HepG2 (cell line): Measurements from ENCODE around the gene TCAP. TPM values are rescaled to one million over a fixed set of nuclear protein-coding genes. Genes with fewer than 3 reads are reported as not detected.

Experiments used
- ELF1 ChIP-seq: sonication (generic); formaldehyde crosslinking; IDR thresholded peaks from 2 replicates; pipeline ENCODE4 v1.4.0; 2020; ENCODE audit warnings: missing genetic modification reagents
- POLR2AphosphoS2 ChIP-seq: IDR thresholded peaks from 2 replicates; pipeline ENCODE4 v1.6.1; 2011; ENCODE audit warnings: low read depth, low read length, improper control_type of control experiment
- TBP ChIP-seq: sonication (generic); formaldehyde crosslinking; IDR thresholded peaks from 2 replicates; pipeline ENCODE4 v1.5.0; 2020; ENCODE audit warnings: missing genetic modification reagents
- ZNF3 ChIP-seq: IDR thresholded peaks from 2 replicates; pipeline ENCODE4 v1.7.0; 2017; ENCODE audit warnings: inconsistent platforms
- ZNF768 ChIP-seq: sonication (generic); formaldehyde crosslinking; IDR thresholded peaks from 2 replicates; pipeline ENCODE4 v1.4.0; 2020; ENCODE audit warnings: missing genetic modification reagents
- polyA plus RNA-seq, 8 experiments: library from polyadenylated mRNA; depleted of rRNA in 3 of 8; stranded (reverse) in 7 of 8; unstranded in 1 of 8; fragments of >200 nt; fragmentation: Illumina TruSeq in 4 of 8; extraction: Trizol in 4 of 8; gene quantifications; 2 replicates each; pipeline versions ENCODE4 v1.2.1 to v1.2.3, GENCODE V29; 2011 to 2016; ENCODE audit warnings: low read depth in 4 of 8, missing spikeins in 1 of 8, mixed read lengths in 1 of 8; ENCODE audit not compliant: insufficient read depth in 1 of 8
- total RNA-seq, 5 experiments: library from RNA; depleted of rRNA; stranded (reverse); fragments of >200 nt; fragmentation: Illumina TruSeq; extraction: Trizol; gene quantifications; 2 replicates each; pipeline ENCODE4 v1.2.3, GENCODE V29; 2016; ENCODE audit warnings: low read depth in 1 of 5
- TF ChIP-seq, protein P1 (sequence below): sonication (generic); formaldehyde crosslinking; IDR thresholded peaks from 2 replicates; pipeline ENCODE4 v1.4.0; 2020; ENCODE audit warnings: missing genetic modification reagents, borderline replicate concordance
- TF ChIP-seq, protein P2 (sequence below): sonication (generic); formaldehyde crosslinking; IDR thresholded peaks from 2 replicates; pipeline ENCODE4 v1.5.1; 2020; ENCODE audit warnings: missing genetic modification reagents, mild to moderate bottlenecking, borderline replicate concordance
- TF ChIP-seq, protein P3 (sequence below): sonication (generic); formaldehyde crosslinking; IDR thresholded peaks from 2 replicates; pipeline ENCODE4 v1.4.0; 2020; ENCODE audit warnings: mild to moderate bottlenecking, missing genetic modification reagents, borderline replicate concordance
- TF ChIP-seq, protein P4 (sequence below): sonication (generic); formaldehyde crosslinking; IDR thresholded peaks from 2 replicates; pipeline ENCODE4 v1.4.0; 2020; ENCODE audit warnings: missing genetic modification reagents
- TF ChIP-seq, protein P5 (sequence below): sonication (generic); formaldehyde crosslinking; IDR thresholded peaks from 2 replicates; pipeline ENCODE4 v1.8.0; 2022; ENCODE audit warnings: mild to moderate bottlenecking, missing genetic modification reagents

TCAP gene
- total and polyA plus RNA-seq, 2 of the 13 experiments (the other 11 are each of a cell fraction or from before 2014, with no cell fraction given): 0.24 to 0.65 TPM

DNA sequence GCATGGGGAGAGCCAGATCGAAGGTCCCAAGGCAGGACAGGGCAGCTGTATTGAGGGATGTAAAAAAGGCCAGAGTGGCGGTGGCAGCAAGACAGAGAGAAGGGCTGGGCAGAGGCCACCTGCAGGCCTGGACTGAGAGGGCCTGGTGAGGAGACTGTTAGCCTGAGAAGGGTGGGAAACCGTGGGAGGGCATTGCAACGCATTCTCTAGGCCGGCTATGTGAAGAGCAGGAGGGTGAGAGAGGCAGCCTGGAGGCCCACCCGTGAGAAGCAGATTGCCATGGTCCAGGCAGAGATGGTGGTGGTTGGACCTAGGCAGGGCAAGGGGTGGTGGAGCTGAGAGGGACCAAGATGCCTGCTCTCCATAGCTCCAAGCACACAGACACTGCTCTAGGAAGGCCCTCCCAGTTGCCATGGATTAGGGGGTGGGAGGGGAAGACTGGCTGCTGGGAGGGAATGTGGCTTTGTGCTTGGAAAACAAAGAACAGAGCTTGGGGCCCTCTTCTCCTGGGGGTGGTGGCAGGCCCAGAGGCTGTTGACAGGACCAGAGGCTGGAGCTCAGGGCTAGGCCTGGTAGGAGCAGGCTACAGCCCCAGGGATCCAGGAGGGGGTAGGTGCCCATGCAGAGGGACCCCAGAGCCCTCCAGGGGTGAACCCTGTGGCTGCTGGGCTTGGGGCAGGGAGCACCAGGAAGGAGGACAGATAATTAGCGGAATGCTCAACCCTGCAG, 12.4 kb upstream of the TCAP start (continued):
- TF ChIP-seq, protein P1, sequence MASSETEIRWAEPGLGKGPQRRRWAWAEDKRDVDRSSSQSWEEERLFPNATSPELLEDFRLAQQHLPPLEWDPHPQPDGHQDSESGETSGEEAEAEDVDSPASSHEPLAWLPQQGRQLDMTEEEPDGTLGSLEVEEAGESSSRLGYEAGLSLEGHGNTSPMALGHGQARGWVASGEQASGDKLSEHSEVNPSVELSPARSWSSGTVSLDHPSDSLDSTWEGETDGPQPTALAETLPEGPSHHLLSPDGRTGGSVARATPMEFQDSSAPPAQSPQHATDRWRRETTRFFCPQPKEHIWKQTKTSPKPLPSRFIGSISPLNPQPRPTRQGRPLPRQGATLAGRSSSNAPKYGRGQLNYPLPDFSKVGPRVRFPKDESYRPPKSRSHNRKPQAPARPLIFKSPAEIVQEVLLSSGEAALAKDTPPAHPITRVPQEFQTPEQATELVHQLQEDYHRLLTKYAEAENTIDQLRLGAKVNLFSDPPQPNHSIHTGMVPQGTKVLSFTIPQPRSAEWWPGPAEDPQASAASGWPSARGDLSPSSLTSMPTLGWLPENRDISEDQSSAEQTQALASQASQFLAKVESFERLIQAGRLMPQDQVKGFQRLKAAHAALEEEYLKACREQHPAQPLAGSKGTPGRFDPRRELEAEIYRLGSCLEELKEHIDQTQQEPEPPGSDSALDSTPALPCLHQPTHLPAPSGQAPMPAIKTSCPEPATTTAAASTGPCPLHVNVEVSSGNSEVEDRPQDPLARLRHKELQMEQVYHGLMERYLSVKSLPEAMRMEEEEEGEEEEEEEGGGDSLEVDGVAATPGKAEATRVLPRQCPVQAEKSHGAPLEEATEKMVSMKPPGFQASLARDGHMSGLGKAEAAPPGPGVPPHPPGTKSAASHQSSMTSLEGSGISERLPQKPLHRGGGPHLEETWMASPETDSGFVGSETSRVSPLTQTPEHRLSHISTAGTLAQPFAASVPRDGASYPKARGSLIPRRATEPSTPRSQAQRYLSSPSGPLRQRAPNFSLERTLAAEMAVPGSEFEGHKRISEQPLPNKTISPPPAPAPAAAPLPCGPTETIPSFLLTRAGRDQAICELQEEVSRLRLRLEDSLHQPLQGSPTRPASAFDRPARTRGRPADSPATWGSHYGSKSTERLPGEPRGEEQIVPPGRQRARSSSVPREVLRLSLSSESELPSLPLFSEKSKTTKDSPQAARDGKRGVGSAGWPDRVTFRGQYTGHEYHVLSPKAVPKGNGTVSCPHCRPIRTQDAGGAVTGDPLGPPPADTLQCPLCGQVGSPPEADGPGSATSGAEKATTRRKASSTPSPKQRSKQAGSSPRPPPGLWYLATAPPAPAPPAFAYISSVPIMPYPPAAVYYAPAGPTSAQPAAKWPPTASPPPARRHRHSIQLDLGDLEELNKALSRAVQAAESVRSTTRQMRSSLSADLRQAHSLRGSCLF (CRISPR knock-in tag): no peak
- TF ChIP-seq, protein P2, sequence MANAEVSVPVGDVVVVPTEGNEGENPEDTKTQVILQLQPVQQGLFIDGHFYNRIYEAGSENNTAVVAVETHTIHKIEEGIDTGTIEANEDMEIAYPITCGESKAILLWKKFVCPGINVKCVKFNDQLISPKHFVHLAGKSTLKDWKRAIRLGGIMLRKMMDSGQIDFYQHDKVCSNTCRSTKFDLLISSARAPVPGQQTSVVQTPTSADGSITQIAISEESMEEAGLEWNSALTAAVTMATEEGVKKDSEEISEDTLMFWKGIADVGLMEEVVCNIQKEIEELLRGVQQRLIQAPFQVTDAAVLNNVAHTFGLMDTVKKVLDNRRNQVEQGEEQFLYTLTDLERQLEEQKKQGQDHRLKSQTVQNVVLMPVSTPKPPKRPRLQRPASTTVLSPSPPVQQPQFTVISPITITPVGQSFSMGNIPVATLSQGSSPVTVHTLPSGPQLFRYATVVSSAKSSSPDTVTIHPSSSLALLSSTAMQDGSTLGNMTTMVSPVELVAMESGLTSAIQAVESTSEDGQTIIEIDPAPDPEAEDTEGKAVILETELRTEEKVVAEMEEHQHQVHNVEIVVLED: no peak
- no peak for TF ChIP-seq ELF1 (CRISPR knock-in tag)
- TF ChIP-seq, protein P3, sequence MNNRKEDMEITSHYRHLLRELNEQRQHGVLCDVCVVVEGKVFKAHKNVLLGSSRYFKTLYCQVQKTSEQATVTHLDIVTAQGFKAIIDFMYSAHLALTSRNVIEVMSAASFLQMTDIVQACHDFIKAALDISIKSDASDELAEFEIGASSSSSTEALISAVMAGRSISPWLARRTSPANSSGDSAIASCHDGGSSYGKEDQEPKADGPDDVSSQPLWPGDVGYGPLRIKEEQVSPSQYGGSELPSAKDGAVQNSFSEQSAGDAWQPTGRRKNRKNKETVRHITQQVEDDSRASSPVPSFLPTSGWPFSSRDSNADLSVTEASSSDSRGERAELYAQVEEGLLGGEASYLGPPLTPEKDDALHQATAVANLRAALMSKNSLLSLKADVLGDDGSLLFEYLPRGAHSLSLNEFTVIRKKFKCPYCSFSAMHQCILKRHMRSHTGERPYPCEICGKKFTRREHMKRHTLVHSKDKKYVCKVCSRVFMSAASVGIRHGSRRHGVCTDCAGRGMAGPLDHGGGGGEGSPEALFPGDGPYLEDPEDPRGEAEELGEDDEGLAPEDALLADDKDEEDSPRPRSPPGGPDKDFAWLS (CRISPR knock-in tag): no peak
- TF ChIP-seq, protein P4, sequence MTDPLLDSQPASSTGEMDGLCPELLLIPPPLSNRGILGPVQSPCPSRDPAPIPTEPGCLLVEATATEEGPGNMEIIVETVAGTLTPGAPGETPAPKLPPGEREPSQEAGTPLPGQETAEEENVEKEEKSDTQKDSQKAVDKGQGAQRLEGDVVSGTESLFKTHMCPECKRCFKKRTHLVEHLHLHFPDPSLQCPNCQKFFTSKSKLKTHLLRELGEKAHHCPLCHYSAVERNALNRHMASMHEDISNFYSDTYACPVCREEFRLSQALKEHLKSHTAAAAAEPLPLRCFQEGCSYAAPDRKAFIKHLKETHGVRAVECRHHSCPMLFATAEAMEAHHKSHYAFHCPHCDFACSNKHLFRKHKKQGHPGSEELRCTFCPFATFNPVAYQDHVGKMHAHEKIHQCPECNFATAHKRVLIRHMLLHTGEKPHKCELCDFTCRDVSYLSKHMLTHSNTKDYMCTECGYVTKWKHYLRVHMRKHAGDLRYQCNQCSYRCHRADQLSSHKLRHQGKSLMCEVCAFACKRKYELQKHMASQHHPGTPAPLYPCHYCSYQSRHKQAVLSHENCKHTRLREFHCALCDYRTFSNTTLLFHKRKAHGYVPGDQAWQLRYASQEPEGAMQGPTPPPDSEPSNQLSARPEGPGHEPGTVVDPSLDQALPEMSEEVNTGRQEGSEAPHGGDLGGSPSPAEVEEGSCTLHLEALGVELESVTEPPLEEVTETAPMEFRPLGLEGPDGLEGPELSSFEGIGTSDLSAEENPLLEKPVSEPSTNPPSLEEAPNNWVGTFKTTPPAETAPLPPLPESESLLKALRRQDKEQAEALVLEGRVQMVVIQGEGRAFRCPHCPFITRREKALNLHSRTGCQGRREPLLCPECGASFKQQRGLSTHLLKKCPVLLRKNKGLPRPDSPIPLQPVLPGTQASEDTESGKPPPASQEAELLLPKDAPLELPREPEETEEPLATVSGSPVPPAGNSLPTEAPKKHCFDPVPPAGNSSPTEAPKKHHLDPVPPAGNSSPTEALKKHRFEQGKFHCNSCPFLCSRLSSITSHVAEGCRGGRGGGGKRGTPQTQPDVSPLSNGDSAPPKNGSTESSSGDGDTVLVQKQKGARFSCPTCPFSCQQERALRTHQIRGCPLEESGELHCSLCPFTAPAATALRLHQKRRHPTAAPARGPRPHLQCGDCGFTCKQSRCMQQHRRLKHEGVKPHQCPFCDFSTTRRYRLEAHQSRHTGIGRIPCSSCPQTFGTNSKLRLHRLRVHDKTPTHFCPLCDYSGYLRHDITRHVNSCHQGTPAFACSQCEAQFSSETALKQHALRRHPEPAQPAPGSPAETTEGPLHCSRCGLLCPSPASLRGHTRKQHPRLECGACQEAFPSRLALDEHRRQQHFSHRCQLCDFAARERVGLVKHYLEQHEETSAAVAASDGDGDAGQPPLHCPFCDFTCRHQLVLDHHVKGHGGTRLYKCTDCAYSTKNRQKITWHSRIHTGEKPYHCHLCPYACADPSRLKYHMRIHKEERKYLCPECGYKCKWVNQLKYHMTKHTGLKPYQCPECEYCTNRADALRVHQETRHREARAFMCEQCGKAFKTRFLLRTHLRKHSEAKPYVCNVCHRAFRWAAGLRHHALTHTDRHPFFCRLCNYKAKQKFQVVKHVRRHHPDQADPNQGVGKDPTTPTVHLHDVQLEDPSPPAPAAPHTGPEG (CRISPR knock-in tag): no peak
- no peak for TF ChIP-seq TBP (CRISPR knock-in tag)
- TF ChIP-seq ZNF3 (CRISPR knock-in tag): no peak
- TF ChIP-seq, protein P5, sequence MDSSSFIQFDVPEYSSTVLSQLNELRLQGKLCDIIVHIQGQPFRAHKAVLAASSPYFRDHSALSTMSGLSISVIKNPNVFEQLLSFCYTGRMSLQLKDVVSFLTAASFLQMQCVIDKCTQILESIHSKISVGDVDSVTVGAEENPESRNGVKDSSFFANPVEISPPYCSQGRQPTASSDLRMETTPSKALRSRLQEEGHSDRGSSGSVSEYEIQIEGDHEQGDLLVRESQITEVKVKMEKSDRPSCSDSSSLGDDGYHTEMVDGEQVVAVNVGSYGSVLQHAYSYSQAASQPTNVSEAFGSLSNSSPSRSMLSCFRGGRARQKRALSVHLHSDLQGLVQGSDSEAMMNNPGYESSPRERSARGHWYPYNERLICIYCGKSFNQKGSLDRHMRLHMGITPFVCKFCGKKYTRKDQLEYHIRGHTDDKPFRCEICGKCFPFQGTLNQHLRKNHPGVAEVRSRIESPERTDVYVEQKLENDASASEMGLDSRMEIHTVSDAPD (CRISPR knock-in tag): no peak
- TF ChIP-seq POLR2AphosphoS2: no peak
- TF ChIP-seq ZNF768 (CRISPR knock-in tag): no peak
